ENCODE measurements around the gene AHCYL1.

DNA sequence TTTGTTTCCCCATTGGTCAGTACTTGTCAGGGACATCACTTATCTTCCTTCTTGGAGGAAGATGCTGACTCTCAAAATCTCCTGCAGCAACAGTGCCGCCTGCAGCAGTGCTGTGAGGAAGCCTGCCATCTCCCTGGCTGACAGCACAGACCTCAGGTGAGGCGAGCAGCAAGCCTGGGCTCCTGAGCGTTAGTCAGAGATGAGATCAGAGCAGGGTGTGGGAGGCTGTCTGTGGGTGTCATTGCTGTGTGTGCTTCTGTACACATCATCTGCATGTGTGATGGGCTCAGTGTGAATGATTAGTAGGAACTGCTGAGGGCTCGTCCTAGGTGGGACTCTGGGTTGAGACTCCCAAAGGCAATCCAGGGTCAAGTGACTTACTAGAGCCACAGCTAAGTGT, 56.0 kb downstream of the AHCYL1 start:
- TF ChIP-seq CTCF (IDR thresholded peaks at IDR 0.05) = no peak
- TF ChIP-seq POLR2A (IDR thresholded peaks at IDR 0.05) = no peak
